AG09309 (cell line): ENCODE results near the gene SLC10A7.

Experiments used
- DNase-seq: peaks from one replicate; pipeline ENCODE4 v3.0.0-alpha.2; 2010; ENCODE audit warnings: low read depth
- H3K4me3 ChIP-seq: 2 replicates; pipeline ENCODE4 v1.5.1; 2011; ENCODE audit warnings: mild to moderate bottlenecking, low read depth, low read length, moderate library complexity; ENCODE audit not compliant: control insufficient read depth
- TF ChIP-seq, protein P1 (sequence below): IDR thresholded peaks from 2 replicates; pipeline ENCODE4 v1.5.1; 2011; ENCODE audit warnings: mild to moderate bottlenecking, low read depth, low read length, inconsistent platforms; ENCODE audit not compliant: insufficient read depth, control insufficient read depth; ENCODE audit errors: missing control alignments

SLC10A7 gene

DNA sequence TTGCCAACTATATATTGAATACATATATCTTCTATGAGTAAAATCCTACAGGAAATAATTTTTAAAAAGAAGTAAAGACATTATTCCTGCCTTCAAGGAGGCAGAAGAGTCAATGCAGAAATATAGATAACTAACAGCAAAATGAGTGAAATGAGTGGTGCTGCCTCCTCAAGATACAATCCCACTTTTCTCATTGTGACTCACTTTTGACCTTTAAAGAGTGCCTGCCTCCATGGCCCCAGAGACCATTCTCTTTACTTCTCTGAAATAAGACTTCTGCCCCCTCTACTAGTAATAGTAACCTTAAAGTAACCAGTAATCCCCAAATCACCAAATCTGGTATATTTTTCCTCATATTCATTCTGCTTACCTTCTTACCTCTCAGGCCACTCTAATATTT, 15.5 kb downstream of the SLC10A7 start:
- TF ChIP-seq, protein P1, sequence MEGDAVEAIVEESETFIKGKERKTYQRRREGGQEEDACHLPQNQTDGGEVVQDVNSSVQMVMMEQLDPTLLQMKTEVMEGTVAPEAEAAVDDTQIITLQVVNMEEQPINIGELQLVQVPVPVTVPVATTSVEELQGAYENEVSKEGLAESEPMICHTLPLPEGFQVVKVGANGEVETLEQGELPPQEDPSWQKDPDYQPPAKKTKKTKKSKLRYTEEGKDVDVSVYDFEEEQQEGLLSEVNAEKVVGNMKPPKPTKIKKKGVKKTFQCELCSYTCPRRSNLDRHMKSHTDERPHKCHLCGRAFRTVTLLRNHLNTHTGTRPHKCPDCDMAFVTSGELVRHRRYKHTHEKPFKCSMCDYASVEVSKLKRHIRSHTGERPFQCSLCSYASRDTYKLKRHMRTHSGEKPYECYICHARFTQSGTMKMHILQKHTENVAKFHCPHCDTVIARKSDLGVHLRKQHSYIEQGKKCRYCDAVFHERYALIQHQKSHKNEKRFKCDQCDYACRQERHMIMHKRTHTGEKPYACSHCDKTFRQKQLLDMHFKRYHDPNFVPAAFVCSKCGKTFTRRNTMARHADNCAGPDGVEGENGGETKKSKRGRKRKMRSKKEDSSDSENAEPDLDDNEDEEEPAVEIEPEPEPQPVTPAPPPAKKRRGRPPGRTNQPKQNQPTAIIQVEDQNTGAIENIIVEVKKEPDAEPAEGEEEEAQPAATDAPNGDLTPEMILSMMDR: no peak
- H3K4me3 ChIP-seq: no peak overlapping the region
- no peak for DNase-seq

DNA sequence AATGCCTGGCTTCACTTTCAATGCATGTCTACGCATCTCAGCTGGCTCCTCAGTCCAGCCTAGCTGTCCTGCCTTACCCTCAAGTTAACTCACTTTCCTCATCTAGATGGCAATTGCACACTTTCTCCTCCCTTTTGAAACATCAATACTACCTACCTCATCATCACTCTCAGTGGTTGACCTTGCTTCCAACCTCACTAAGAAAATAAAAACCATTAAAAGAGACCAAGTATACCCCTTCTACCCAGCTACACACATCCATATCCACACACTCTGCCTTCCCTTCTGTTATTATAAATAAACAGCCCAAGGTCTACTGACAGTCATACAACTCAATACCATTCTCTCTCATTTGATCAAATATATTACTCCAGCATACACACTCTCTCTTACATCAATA, 21.5 kb downstream of the SLC10A7 start:
- DNase-seq: no peak
- TF ChIP-seq, protein P1: no peak
- no peak overlapping the region for H3K4me3 ChIP-seq

DNA sequence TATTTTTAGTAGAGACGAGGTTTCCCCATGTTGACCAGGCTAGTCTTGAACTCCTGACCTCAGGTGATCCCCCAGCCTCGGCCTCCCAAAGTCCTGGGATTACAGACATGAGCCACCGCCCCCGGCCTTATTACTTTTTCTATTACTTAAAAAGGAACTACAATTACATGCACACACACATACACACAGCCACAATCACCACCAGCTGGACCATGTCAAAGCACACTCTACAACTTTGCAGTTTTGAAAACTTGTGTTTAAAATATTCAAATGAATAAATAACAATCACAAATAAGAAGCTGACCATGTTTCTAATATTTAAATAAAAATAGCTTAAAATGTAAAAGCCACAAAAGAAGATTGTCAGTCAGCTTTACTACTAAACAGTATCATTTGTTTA, 23.4 kb downstream of the SLC10A7 start:
- no peak overlapping the region for H3K4me3 ChIP-seq
- DNase-seq: no peak
- TF ChIP-seq, protein P1: no peak

GRCh38 chr4:146495269-146495668, 26.5 kb downstream of the SLC10A7 start:
- DNase-seq: no peak

DNA sequence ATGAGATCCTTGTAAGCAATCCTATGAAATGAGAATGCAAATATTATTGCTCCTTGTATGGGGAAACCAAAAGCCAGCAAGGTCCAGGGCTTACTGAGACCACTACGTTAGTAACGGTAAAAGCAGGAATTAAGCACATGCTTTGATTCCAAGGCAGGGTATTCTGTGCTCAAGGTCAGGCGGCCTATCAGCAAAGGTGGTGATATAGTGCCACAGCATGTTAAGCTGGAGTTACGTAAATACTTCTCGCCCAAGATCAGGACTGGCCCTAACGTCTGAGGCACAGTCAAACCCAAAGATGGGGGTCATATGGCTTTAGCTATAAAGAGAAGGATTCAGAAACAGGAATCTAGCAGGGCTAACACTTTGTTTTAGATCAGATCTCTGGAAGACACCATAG, 27.6 kb downstream of the SLC10A7 start:
- no peak for DNase-seq
- no peak overlapping the region for H3K4me3 ChIP-seq
- TF ChIP-seq, protein P1: no peak

More at GRCh38 chr4:146495269-146495668, 26.5 kb downstream of the SLC10A7 start:
- TF ChIP-seq, protein P1: no peak
- H3K4me3 ChIP-seq: no peak overlapping the region

- no peak for DNase-seq
- TF ChIP-seq, protein P1: no peak
- no peak overlapping the region for H3K4me3 ChIP-seq
Observed at GRCh38 chr4:146490106-146490505, 31.6 kb downstream of the SLC10A7 start.
